Loucy (cell line): ENCODE measurements around the gene CDK18.

Source experiments
- H2AFZ ChIP-seq: fragments of 200-600 bp; sonication (generic); 2 replicates; pipeline ENCODE4 v1.6.0; 2016; ENCODE audit warnings: antibody characterized with exemption, mild to moderate bottlenecking, low read length, moderate library complexity
- H3F3A ChIP-seq: fragments of 200-600 bp; 2 replicates; pipeline ENCODE4 v1.6.0; 2016; ENCODE audit warnings: antibody characterized with exemption, low read depth, mild to moderate bottlenecking
- H3K27me3 ChIP-seq: fragments of 200-600 bp; sonication (generic); 2 replicates; pipeline ENCODE4 v1.6.1; 2014; ENCODE audit warnings: low read length, mild to moderate bottlenecking; ENCODE audit not compliant: insufficient read depth, poor library complexity, severe bottlenecking
- H3K36me3 ChIP-seq: fragments of 200-600 bp; sonication (generic); 2 replicates; pipeline ENCODE4 v1.6.1; 2016; ENCODE audit warnings: low read length; ENCODE audit not compliant: insufficient read depth
- H3K4me1 ChIP-seq: fragments of 200-600 bp; sonication (generic); 2 replicates; pipeline ENCODE4 v1.5.1; 2014; ENCODE audit warnings: low read length, mild to moderate bottlenecking; ENCODE audit not compliant: insufficient read depth, poor library complexity, severe bottlenecking
- H3K4me2 ChIP-seq: fragments of 200-600 bp; sonication (generic); 2 replicates; pipeline ENCODE4 v1.6.0; 2014; ENCODE audit warnings: antibody characterized with exemption, low read length, low read depth, mild to moderate bottlenecking; ENCODE audit not compliant: poor library complexity, severe bottlenecking
- H3K4me3 ChIP-seq: fragments of 200-600 bp; sonication (generic); 2 replicates; pipeline ENCODE4 v1.5.1; 2014; ENCODE audit warnings: low read length, mild to moderate bottlenecking, mixed read lengths; ENCODE audit not compliant: poor library complexity, severe bottlenecking
- H3K79me2 ChIP-seq: fragments of 200-600 bp; sonication (generic); 2 replicates; pipeline ENCODE4 v1.6.1; 2014; ENCODE audit warnings: low read length; ENCODE audit not compliant: insufficient read depth
- H3K9ac ChIP-seq: fragments of 200-600 bp; sonication (generic); 2 replicates; pipeline ENCODE4 v1.6.0; 2014; ENCODE audit warnings: mild to moderate bottlenecking, low read depth, low read length, moderate library complexity; ENCODE audit not compliant: poor library complexity, severe bottlenecking
- H3K9me2 ChIP-seq: fragments of 200-600 bp; sonication (generic); replicated peaks from 2 replicates; pipeline ENCODE4 v1.6.1; 2016; ENCODE audit warnings: low read depth, low read length, mixed read lengths
- H3K9me3 ChIP-seq: fragments of 200-600 bp; sonication (generic); 2 replicates; pipeline ENCODE4 v1.6.1; 2014; ENCODE audit warnings: mild to moderate bottlenecking, antibody characterized with exemption, low read length, low read depth; ENCODE audit not compliant: insufficient read depth
- H4K20me1 ChIP-seq: fragments of 200-600 bp; sonication (generic); 2 replicates; pipeline ENCODE4 v1.6.0; 2014; ENCODE audit warnings: antibody characterized with exemption, low read length, mild to moderate bottlenecking; ENCODE audit not compliant: insufficient read depth, poor library complexity, severe bottlenecking
- CTCF ChIP-seq: fragments of 200-600 bp; sonication (generic); conservative IDR thresholded peaks from 2 replicates; pipeline ENCODE4 v1.5.1; 2014; ENCODE audit warnings: mild to moderate bottlenecking, antibody characterized with exemption, low read length
- EZH2phosphoT487 ChIP-seq: fragments of 200-600 bp; IDR thresholded peaks from 2 replicates; pipeline ENCODE4 v1.6.1; 2018; ENCODE audit warnings: antibody characterized with exemption, mild to moderate bottlenecking, moderate library complexity, borderline replicate concordance

Gene CDK18

GRCh38 chr1:205493241-205494085, 11.0 kb upstream of the CDK18 start:
- Histone ChIP-seq H2AFZ (no peak overlapping the region), H3K9ac (no peak overlapping the region), H3K27me3 (no peaks in the 10 kb centered on the region), H3K4me3 (no peak overlapping the region), H3F3A (no peaks in the 10 kb centered on the region), H4K20me1 (no peaks in the 10 kb centered on the region), H3K9me3 (no peaks in the 10 kb centered on the region), H3K79me2 (no peaks in the 10 kb centered on the region), H3K9me2 (no peaks in the 10 kb centered on the region), H3K4me2 (no peak overlapping the region), H3K36me3 (no peaks in the 10 kb centered on the region), H3K4me1 (peaks cover 6% of the 10 kb centered on the region)
- TF ChIP-seq EZH2phosphoT487 (no peak), CTCF (no peak)

GRCh38 chr1:205494115-205494514, 10.4 kb upstream of the CDK18 start:
- H3K9me2 ChIP-seq = no peaks in the 10 kb centered on the region
- no peaks in the 10 kb centered on the region for H4K20me1 ChIP-seq
- no peaks in the 10 kb centered on the region for H3K36me3 ChIP-seq
- TF ChIP-seq CTCF (0 out of 2 replicates have a peak, but pooled peaks have one; percentile 16), EZH2phosphoT487 (no peak)
- no peaks in the 10 kb centered on the region for H3K27me3 ChIP-seq
- H3F3A ChIP-seq = no peaks in the 10 kb centered on the region
- no peaks in the 10 kb centered on the region for H3K79me2 ChIP-seq
- peaks cover 6% of the 10 kb centered on the region for H3K4me1 ChIP-seq
- H3K4me2 ChIP-seq = no peak overlapping the region
- H3K4me3 ChIP-seq = no peak overlapping the region
- H3K9me3 ChIP-seq = no peaks in the 10 kb centered on the region
- no peak overlapping the region for H3K9ac ChIP-seq
- H2AFZ ChIP-seq = no peak overlapping the region

GRCh38 chr1:205495237-205495823, 9.1 kb upstream of the CDK18 start:
- no peak overlapping the region for H3K4me2 ChIP-seq
- TF ChIP-seq EZH2phosphoT487 (no peak), CTCF (no peak)
- H3K4me3 ChIP-seq = no peak overlapping the region
- H3F3A ChIP-seq = no peaks in the 10 kb centered on the region
- no peaks in the 10 kb centered on the region for H3K9me3 ChIP-seq
- no peak overlapping the region for H2AFZ ChIP-seq
- no peaks in the 10 kb centered on the region for H3K9me2 ChIP-seq
- no peaks in the 10 kb centered on the region for H4K20me1 ChIP-seq
- no peaks in the 10 kb centered on the region for H3K36me3 ChIP-seq
- no peaks in the 10 kb centered on the region for H3K4me1 ChIP-seq
- no peak overlapping the region for H3K9ac ChIP-seq
- no peaks in the 10 kb centered on the region for H3K79me2 ChIP-seq
- H3K27me3 ChIP-seq = no peaks in the 10 kb centered on the region
